ENCODE data around the gene CASP7.

Gene CASP7

GRCh38 chr10:113681533-113682470 is 2.1 kb downstream of the CASP7 start:
- peaks cover 8% of the 10 kb centered on the region for H3K9me3 ChIP-seq (ENCODE audit: control insufficient read depth, low read length)
- no peak overlapping the region for H4K8ac ChIP-seq (ENCODE audit: low read length)
- peaks cover 4% of the 10 kb centered on the region for H3K79me1 ChIP-seq (replicated peaks; ENCODE audit: low read length, poor library complexity, severe bottlenecking)
- 93% methylated on average over 4 of the region's 5 CpGs for WGBS
- peak overlapping the region; percentile 9 for H2AK5ac ChIP-seq (ENCODE audit: low read length, severe bottlenecking)
- H3K18ac ChIP-seq (ENCODE audit: low read depth in 1 of 2, low read length in 2 of 2): peak overlapping the region in 1 of 2 experiments; percentile 11
- H3K4ac ChIP-seq (ENCODE audit: low read depth in 1 of 2, low read length in 2 of 2): peak overlapping the region in 1 of 2 experiments; percentile 41
- no peak overlapping the region for H2BK12ac ChIP-seq (ENCODE audit: low read length in 2 of 2)
- peaks cover 0 to 15% of the 10 kb centered on the region in 2 experiments for H3K36me3 ChIP-seq (ENCODE audit: control insufficient read depth in 1 of 2, insufficient read depth in 2 of 2, low read depth in 1 of 2, low read length in 2 of 2)
- no peaks in the 10 kb centered on the region for H3K27me3 ChIP-seq (ENCODE audit: control insufficient read depth in 1 of 2, insufficient read depth in 1 of 2, low read length in 2 of 2)
- no peak overlapping the region for H3K4me2 ChIP-seq (ENCODE audit: low read length, poor library complexity, severe bottlenecking)
- H3K27ac ChIP-seq (ENCODE audit: low read length, poor library complexity, severe bottlenecking): no peak overlapping the region
- H4K91ac ChIP-seq (ENCODE audit: low read length): no peak overlapping the region
- H2BK5ac ChIP-seq (ENCODE audit: low read depth, low read length, poor library complexity, severe bottlenecking): no peak overlapping the region
- peak overlapping the region; percentile 97 for H3K9ac ChIP-seq (ENCODE audit: low read length)
- peak overlapping the region in 1 of 2 experiments; percentile 99 for H3K4me3 ChIP-seq (ENCODE audit: insufficient read depth in 1 of 2, low read depth in 1 of 2, low read length in 2 of 2)
- no peak overlapping the region for H2BK15ac ChIP-seq (ENCODE audit: low read depth, poor library complexity, severe bottlenecking)
- peaks cover 8% of the 10 kb centered on the region for H3K4me1 ChIP-seq (ENCODE audit: control insufficient read depth, insufficient read depth, low read depth, low read length)
- no peak for DNase-seq
- no peak overlapping the region for H3K14ac ChIP-seq (ENCODE audit: low read length in 2 of 2)
- H2AFZ ChIP-seq (ENCODE audit: low read depth, low read length): no peak overlapping the region
- H3K23ac ChIP-seq (ENCODE audit: low read length in 2 of 2): no peak overlapping the region
- no peak overlapping the region for H2BK120ac ChIP-seq (ENCODE audit: low read depth, low read length)

- H3K4ac ChIP-seq (ENCODE audit: low read depth in 1 of 2, low read length in 2 of 2): no peak overlapping the region
Observed at GRCh38 chr10:113683300-113683699, 3.6 kb downstream of the CASP7 start.

GRCh38 chr10:113686028-113686427 is 6.3 kb downstream of the CASP7 start:
- Histone ChIP-seq H2AK5ac (ENCODE audit: low read length, severe bottlenecking) (no peak overlapping the region), H2BK5ac (ENCODE audit: low read depth, low read length, poor library complexity, severe bottlenecking) (no peak overlapping the region), H3K4me3 (ENCODE audit: insufficient read depth in 1 of 2, low read depth in 1 of 2, low read length in 2 of 2) (no peak overlapping the region), H3K27ac (ENCODE audit: low read length, poor library complexity, severe bottlenecking) (no peak overlapping the region), H3K18ac (ENCODE audit: low read depth in 1 of 2, low read length in 2 of 2) (no peak overlapping the region), H2BK12ac (ENCODE audit: low read length in 2 of 2) (no peak overlapping the region), H3K36me3 (ENCODE audit: control insufficient read depth in 1 of 2, insufficient read depth in 2 of 2, low read depth in 1 of 2, low read length in 2 of 2) (peaks cover 3 to 18% of the 10 kb centered on the region in 2 experiments), H3K9me3 (ENCODE audit: control insufficient read depth, low read length) (peaks cover 25% of the 10 kb centered on the region), H3K23ac (ENCODE audit: low read length in 2 of 2) (no peak overlapping the region), H2BK15ac (ENCODE audit: low read depth, poor library complexity, severe bottlenecking) (no peak overlapping the region), H3K14ac (ENCODE audit: low read length in 2 of 2) (no peak overlapping the region), H3K27me3 (ENCODE audit: control insufficient read depth in 1 of 2, insufficient read depth in 1 of 2, low read length in 2 of 2) (no peaks in the 10 kb centered on the region), H3K4me1 (ENCODE audit: control insufficient read depth, insufficient read depth, low read depth, low read length) (no peaks in the 10 kb centered on the region), H3K4me2 (ENCODE audit: low read length, poor library complexity, severe bottlenecking) (no peak overlapping the region), H4K8ac (ENCODE audit: low read length) (no peak overlapping the region), H3K4ac (ENCODE audit: low read depth in 1 of 2, low read length in 2 of 2) (no peak overlapping the region), H2AFZ (ENCODE audit: low read depth, low read length) (no peak overlapping the region), H3K79me1 (replicated peaks; ENCODE audit: low read length, poor library complexity, severe bottlenecking) (peaks cover 10% of the 10 kb centered on the region), H2BK120ac (ENCODE audit: low read depth, low read length) (no peak overlapping the region), H4K91ac (ENCODE audit: low read length) (no peak overlapping the region), H3K9ac (ENCODE audit: low read length) (no peak overlapping the region)
- DNase-seq: no peak
- WGBS: no CpG with 5 or more reads among the region's 3 CpGs

More at GRCh38 chr10:113683300-113683699, 3.6 kb downstream of the CASP7 start:
- H3K4me3 ChIP-seq (ENCODE audit: insufficient read depth in 1 of 2, low read depth in 1 of 2, low read length in 2 of 2): no peak overlapping the region
- peaks cover 6% of the 10 kb centered on the region for H3K79me1 ChIP-seq (replicated peaks; ENCODE audit: low read length, poor library complexity, severe bottlenecking)
- H3K4me1 ChIP-seq (ENCODE audit: control insufficient read depth, insufficient read depth, low read depth, low read length): peaks cover 8% of the 10 kb centered on the region
- H4K91ac ChIP-seq (ENCODE audit: low read length): no peak overlapping the region
- no peak overlapping the region for H2AK5ac ChIP-seq (ENCODE audit: low read length, severe bottlenecking)
- no peak overlapping the region for H2BK120ac ChIP-seq (ENCODE audit: low read depth, low read length)
- H2BK12ac ChIP-seq (ENCODE audit: low read length in 2 of 2): no peak overlapping the region
- H3K18ac ChIP-seq (ENCODE audit: low read depth in 1 of 2, low read length in 2 of 2): no peak overlapping the region
- DNase-seq: no peak
- WGBS: 100% methylated on average over 1 of the region's 2 CpGs
- H3K23ac ChIP-seq (ENCODE audit: low read length in 2 of 2): no peak overlapping the region
- H2BK5ac ChIP-seq (ENCODE audit: low read depth, low read length, poor library complexity, severe bottlenecking): no peak overlapping the region
- H2AFZ ChIP-seq (ENCODE audit: low read depth, low read length): no peak overlapping the region
- no peak overlapping the region for H4K8ac ChIP-seq (ENCODE audit: low read length)
- no peak overlapping the region for H3K27ac ChIP-seq (ENCODE audit: low read length, poor library complexity, severe bottlenecking)
- no peak overlapping the region for H3K4me2 ChIP-seq (ENCODE audit: low read length, poor library complexity, severe bottlenecking)
- H3K14ac ChIP-seq (ENCODE audit: low read length in 2 of 2): no peak overlapping the region
- H3K9ac ChIP-seq (ENCODE audit: low read length): no peak overlapping the region
- peaks cover 0 to 18% of the 10 kb centered on the region in 2 experiments for H3K36me3 ChIP-seq (ENCODE audit: control insufficient read depth in 1 of 2, insufficient read depth in 2 of 2, low read depth in 1 of 2, low read length in 2 of 2)
- H2BK15ac ChIP-seq (ENCODE audit: low read depth, poor library complexity, severe bottlenecking): no peak overlapping the region
- no peaks in the 10 kb centered on the region for H3K27me3 ChIP-seq (ENCODE audit: control insufficient read depth in 1 of 2, insufficient read depth in 1 of 2, low read length in 2 of 2)
- H3K9me3 ChIP-seq (ENCODE audit: control insufficient read depth, low read length): peaks cover 19% of the 10 kb centered on the region

GRCh38 chr10:113687037-113687436 is 7.3 kb downstream of the CASP7 start:
- H3K4me2 ChIP-seq (ENCODE audit: low read length, poor library complexity, severe bottlenecking): no peak overlapping the region
- H2AK5ac ChIP-seq (ENCODE audit: low read length, severe bottlenecking): no peak overlapping the region
- H4K8ac ChIP-seq (ENCODE audit: low read length): no peak overlapping the region
- H3K79me1 ChIP-seq (replicated peaks; ENCODE audit: low read length, poor library complexity, severe bottlenecking): peaks cover 20% of the 10 kb centered on the region
- no peak for DNase-seq
- H3K27me3 ChIP-seq (ENCODE audit: control insufficient read depth in 1 of 2, insufficient read depth in 1 of 2, low read length in 2 of 2): no peaks in the 10 kb centered on the region
- H2AFZ ChIP-seq (ENCODE audit: low read depth, low read length): no peak overlapping the region
- H3K18ac ChIP-seq (ENCODE audit: low read depth in 1 of 2, low read length in 2 of 2): no peak overlapping the region
- H3K36me3 ChIP-seq (ENCODE audit: control insufficient read depth in 1 of 2, insufficient read depth in 2 of 2, low read depth in 1 of 2, low read length in 2 of 2): peaks cover 11 to 23% of the 10 kb centered on the region in 2 experiments
- no peak overlapping the region for H2BK120ac ChIP-seq (ENCODE audit: low read depth, low read length)
- H2BK5ac ChIP-seq (ENCODE audit: low read depth, low read length, poor library complexity, severe bottlenecking): no peak overlapping the region
- no peak overlapping the region for H3K14ac ChIP-seq (ENCODE audit: low read length in 2 of 2)
- H4K91ac ChIP-seq (ENCODE audit: low read length): no peak overlapping the region
- peaks cover 25% of the 10 kb centered on the region for H3K9me3 ChIP-seq (ENCODE audit: control insufficient read depth, low read length)
- H3K4ac ChIP-seq (ENCODE audit: low read depth in 1 of 2, low read length in 2 of 2): no peak overlapping the region
- no peak overlapping the region for H2BK12ac ChIP-seq (ENCODE audit: low read length in 2 of 2)
- no peak overlapping the region for H3K27ac ChIP-seq (ENCODE audit: low read length, poor library complexity, severe bottlenecking)
- H3K23ac ChIP-seq (ENCODE audit: low read length in 2 of 2): no peak overlapping the region
- peaks cover 4% of the 10 kb centered on the region for H3K4me1 ChIP-seq (ENCODE audit: control insufficient read depth, insufficient read depth, low read depth, low read length)
- WGBS: 100% methylated on average over 1 of the region's 4 CpGs
- peak overlapping the region in 1 of 2 experiments; percentile 22 for H3K4me3 ChIP-seq (ENCODE audit: insufficient read depth in 1 of 2, low read depth in 1 of 2, low read length in 2 of 2)
- H2BK15ac ChIP-seq (ENCODE audit: low read depth, poor library complexity, severe bottlenecking): no peak overlapping the region
- H3K9ac ChIP-seq (ENCODE audit: low read length): no peak overlapping the region

Data from mesenchymal stem cell (in vitro differentiated cells and primary cell).